ENCODE measurements around the gene TADA2A.

- TF ChIP-seq CTCF (IDR thresholded peaks at IDR 0.05) (no peak), EP300 (IDR thresholded peaks at IDR 0.05) (no peak), POLR2A (IDR thresholded peaks at IDR 0.05; ENCODE audit: low read depth) (no peak)
Observed at GRCh38 chr17:37465069-37465616, 58.5 kb downstream of the TADA2A start.

Measured in esophagus muscularis mucosa (tissue), 4 donors.